GM15510 (cell line): ENCODE results near the gene HCN2.

ENCODE experiments used
- POLR2A ChIP-seq: IDR thresholded peaks from 3 replicates; pipeline ENCODE4 v1.6.1; 2011; ENCODE audit warnings: borderline replicate concordance; ENCODE audit not compliant: insufficient read length; ENCODE audit errors: extremely low read depth

The HCN2 gene

GRCh38 chr19:658059-658839, 68.6 kb downstream of the HCN2 start:
- TF ChIP-seq POLR2A: no peak

GRCh38 chr19:658916-659839, 69.5 kb downstream of the HCN2 start:
- no peak for TF ChIP-seq POLR2A

- no peak for TF ChIP-seq POLR2A
Measured at GRCh38 chr19:660793-661426, 71.2 kb downstream of the HCN2 start.

DNA sequence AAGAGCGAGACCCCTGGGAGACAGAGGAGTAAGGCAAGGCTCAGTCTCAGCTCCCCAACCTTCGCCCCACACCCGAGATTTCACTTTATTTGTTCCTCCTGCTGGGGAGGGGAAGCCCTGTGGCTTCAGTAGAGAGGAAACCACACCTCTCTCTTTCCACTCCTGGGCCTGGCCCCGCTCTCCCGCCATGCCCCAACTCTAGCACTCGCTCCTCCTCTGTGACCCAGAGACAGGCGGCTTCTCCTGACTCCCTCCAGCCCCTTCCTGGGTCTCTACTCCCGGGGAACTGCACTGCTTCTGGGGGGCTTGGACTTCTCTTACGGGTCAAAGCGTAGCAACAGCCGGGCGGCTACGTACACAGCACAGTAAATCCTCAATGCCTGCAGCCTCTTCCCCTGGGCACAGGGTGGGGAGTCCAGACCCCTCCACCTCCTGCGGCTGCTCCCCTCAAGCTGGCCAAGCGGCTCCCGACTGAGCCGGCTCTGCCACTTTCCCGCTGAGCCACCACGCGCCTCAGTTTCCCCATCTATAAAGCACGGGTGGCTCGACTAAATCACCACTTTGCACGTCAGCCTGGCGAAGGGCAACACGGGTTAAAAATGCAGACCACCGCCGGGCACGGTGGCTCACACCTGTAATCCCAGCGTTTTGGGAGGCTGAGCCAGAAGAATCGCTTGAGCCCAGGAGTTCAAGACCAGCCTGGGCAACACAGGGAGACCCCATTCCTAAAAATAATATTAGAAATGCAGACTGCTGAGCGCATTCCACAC, 71.9 kb downstream of the HCN2 start:
- TF ChIP-seq POLR2A: peak; percentile 19

- peak; percentile 41 for TF ChIP-seq POLR2A
Measured at GRCh38 chr19:662207-662961, 72.7 kb downstream of the HCN2 start.

DNA sequence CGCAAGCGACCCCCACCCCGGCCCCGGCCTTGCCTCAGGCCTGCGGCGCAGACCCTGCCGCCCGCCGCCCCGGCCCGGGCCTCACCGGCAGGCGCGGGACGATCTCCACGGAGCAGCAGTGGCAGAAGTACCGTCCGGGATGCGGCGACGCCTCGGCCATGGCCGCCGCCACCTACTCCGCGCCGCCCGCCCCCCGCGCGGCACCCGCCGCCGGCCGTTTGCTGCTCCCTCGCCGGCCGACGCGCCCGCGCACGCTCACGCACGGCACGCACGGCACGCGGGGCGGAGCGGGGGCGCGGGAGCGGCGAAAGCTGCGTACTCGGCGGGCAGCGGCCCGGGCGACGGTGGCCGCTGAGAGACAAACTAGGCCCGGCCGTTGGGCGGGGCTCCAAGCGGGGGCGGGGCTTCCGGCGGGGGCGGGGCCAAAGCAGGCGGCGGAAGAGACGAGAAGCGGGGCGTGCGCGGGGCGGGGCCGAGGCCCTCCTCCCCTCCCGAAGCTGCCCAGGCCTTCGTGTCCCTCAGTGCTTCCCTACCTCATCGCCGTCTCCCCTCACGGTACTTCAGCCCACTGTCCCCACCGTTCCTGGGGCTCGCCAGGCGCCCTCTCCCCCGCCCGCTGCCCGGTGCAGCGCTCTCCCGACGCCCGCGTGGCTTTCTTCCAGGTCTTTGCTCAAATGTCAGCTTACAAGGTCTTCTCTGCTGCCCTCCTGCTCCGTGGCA, 73.4 kb downstream of the HCN2 start, which contains the start of gene RNF126:
TSS of gene RNF126 (minus strand) at position 253 of the 720 bp plus-strand sequence. CDS start at position 160, 93 bp downstream.
- peak; percentile 82 for TF ChIP-seq POLR2A

DNA sequence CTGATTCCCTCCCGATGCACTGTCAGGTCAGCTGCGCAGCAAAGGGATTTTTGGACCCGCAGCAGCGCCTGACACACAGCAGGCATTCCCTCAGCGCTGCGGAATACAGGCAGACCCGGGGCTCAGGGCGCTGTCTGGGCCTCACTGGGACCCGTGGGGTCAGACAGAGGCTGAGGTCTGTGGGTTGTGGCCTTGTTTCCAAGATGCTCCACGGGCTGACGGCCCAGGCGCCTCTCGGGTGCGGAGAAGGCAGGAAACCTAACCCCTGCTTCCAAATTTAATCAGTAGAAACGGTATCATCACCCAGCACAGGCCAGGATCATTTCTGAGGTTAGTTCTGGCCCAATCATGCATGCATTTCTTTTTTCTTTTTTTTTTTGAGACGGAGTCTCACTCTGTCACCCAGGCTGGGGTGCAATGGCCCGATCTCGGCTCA, 74.0 kb downstream of the HCN2 start:
- no peak for TF ChIP-seq POLR2A

- TF ChIP-seq POLR2A: no peak
Measured at GRCh38 chr19:664913-665443, 75.3 kb downstream of the HCN2 start.
